Endothelial cell of umbilical vein (primary cell): ENCODE results near the gene SPATA2L. TPM values are rescaled to one million over a fixed set of nuclear protein-coding genes. Genes with fewer than 3 reads are reported as not detected.

Experiments used
- BruUV-seq: library from RNA; stranded (reverse); fragments of 400-500 nt; replicated peaks from 2 replicates; lab custom pipeline; 2021; lab: Mats Ljungman, UMichigan
- CTCF ChIA-PET: fragments of 300-600, 350-600 bp; sonication (Branson Sonifier 250); formaldehyde crosslinking; loops from one replicate; lab custom pipeline; 2021; ENCODE audit warnings: antibody characterized with exemption, inconsistent platforms; lab: Charles Lee
- POLR2A ChIA-PET: fragments of 300-600, 350-600 bp; sonication (Branson Sonifier 250); formaldehyde crosslinking; loops from one replicate; lab custom pipeline; 2021; ENCODE audit warnings: antibody characterized with exemption, inconsistent platforms; lab: Charles Lee
- DNase-seq: peaks from one replicate; pipeline ENCODE4 v3.0.0-alpha.2; 2011; ENCODE audit warnings: low read depth, low spot score
- FAIRE-seq: peaks from 2 replicates; lab custom pipeline; 2011; peaks lifted over from hg19 to GRCh38; lab: Jason Lieb, UNC
- H2AFZ ChIP-seq: 2 replicates; pipeline ENCODE4 v1.6.0; 2012; ENCODE audit warnings: low read depth, low read length, control low read depth, inconsistent platforms
- H3K27ac ChIP-seq: 2 replicates; pipeline ENCODE4 v1.5.1; 2011; ENCODE audit warnings: low read depth, mild to moderate bottlenecking, control low read depth, low read length, moderate library complexity; ENCODE audit not compliant: insufficient read depth
- H3K27me3 ChIP-seq, 2 experiments: 2 replicates each; pipeline versions ENCODE4 v1.6.0 to v1.6.1; 2011; ENCODE audit warnings: low read length in 2 of 2, mixed read lengths in 1 of 2; ENCODE audit not compliant: control insufficient read depth in 2 of 2, insufficient read depth in 2 of 2
- H3K36me3 ChIP-seq, 2 experiments: 2 replicates in 1 of 2; 3 replicates in 1 of 2; pipeline ENCODE4 v1.5.1; 2011; ENCODE audit warnings: low read length in 2 of 2, mild to moderate bottlenecking in 1 of 2, moderate library complexity in 1 of 2; ENCODE audit not compliant: control insufficient read depth in 2 of 2, insufficient read depth in 2 of 2; ENCODE audit errors: extremely low read depth in 1 of 2
- H3K4me1 ChIP-seq: 3 replicates; pipeline ENCODE4 v1.5.1; 2011; ENCODE audit warnings: mild to moderate bottlenecking, low read length; ENCODE audit not compliant: control insufficient read depth, insufficient read depth; ENCODE audit errors: extremely low read depth
- H3K4me2 ChIP-seq: 2 replicates; pipeline ENCODE4 v1.6.1; 2011; ENCODE audit warnings: low read length, control low read depth, mixed read lengths; ENCODE audit not compliant: insufficient read depth
- H3K4me3 ChIP-seq, 3 experiments: fragments of 200-600 bp in 1 of 3; sonication (generic), shearing (Covaris generic) in 1 of 3; replicated peaks in 1 of 3; 2 replicates each; pipeline ENCODE4 v1.5.1; 2011 to 2016; ENCODE audit warnings: control low read depth in 3 of 3, low read length in 3 of 3, mild to moderate bottlenecking in 2 of 3, inconsistent platforms in 1 of 3, low read depth in 1 of 3, moderate library complexity in 1 of 3; ENCODE audit not compliant: insufficient read depth in 1 of 3
- H3K79me2 ChIP-seq: 2 replicates; pipeline ENCODE4 v1.6.0; 2012; ENCODE audit warnings: low read length, inconsistent platforms; ENCODE audit not compliant: control insufficient read depth, insufficient read depth
- H3K9ac ChIP-seq: replicated peaks from 2 replicates; pipeline ENCODE3; 2011; ENCODE audit warnings: low read length, control low read depth; ENCODE audit not compliant: insufficient read depth; ENCODE audit errors: extremely low read depth
- H3K9me1 ChIP-seq: replicated peaks from 3 replicates; pipeline ENCODE4 v1.6.0; 2011; ENCODE audit warnings: mild to moderate bottlenecking, low read length; ENCODE audit not compliant: control insufficient read depth, insufficient read depth; ENCODE audit errors: extremely low read depth
- H3K9me3 ChIP-seq: replicated peaks from 2 replicates; pipeline ENCODE4 v1.5.1; 2012; ENCODE audit warnings: low read length, inconsistent platforms; ENCODE audit not compliant: control insufficient read depth, insufficient read depth
- H4K20me1 ChIP-seq: replicated peaks from 2 replicates; pipeline ENCODE3; 2011; ENCODE audit warnings: mild to moderate bottlenecking, low read length; ENCODE audit not compliant: control insufficient read depth, insufficient read depth; ENCODE audit errors: extremely low read depth
- EZH2 ChIP-seq: IDR thresholded peaks from 2 replicates; pipeline ENCODE4 v1.6.1; 2012; ENCODE audit warnings: borderline replicate concordance, low read depth, mild to moderate bottlenecking, moderate library complexity, low read length, inconsistent platforms; ENCODE audit not compliant: severe bottlenecking
- GATA2 ChIP-seq: IDR thresholded peaks from 2 replicates; pipeline ENCODE4 v1.7.0; 2011; ENCODE audit warnings: low read depth, mild to moderate bottlenecking, moderate library complexity, mixed read lengths, low read length; ENCODE audit not compliant: insufficient read length, insufficient read depth
- JUN ChIP-seq: IDR thresholded peaks from 2 replicates; pipeline ENCODE4 v1.6.1; 2011; ENCODE audit warnings: borderline replicate concordance, low read depth; ENCODE audit not compliant: insufficient read length, insufficient read depth
- MYC ChIP-seq: IDR thresholded peaks from one replicate; pipeline ENCODE4 v1.6.1; 2011; ENCODE audit warnings: mild to moderate bottlenecking, low read depth, low read length
- POLR2A ChIP-seq: IDR thresholded peaks from 2 replicates; pipeline ENCODE4 v1.6.1; 2012; ENCODE audit warnings: low read depth, mild to moderate bottlenecking, control low read depth, low read length
- POLR2AphosphoS5 ChIP-seq: IDR thresholded peaks from 2 replicates; pipeline ENCODE4 v1.6.1; 2012; ENCODE audit warnings: low read depth, mild to moderate bottlenecking, control low read depth, low read length, moderate library complexity; ENCODE audit not compliant: insufficient read depth
- dilution Hi-C: fragments of 300-500 bp; cut with MboI; formaldehyde crosslinking; loops from one replicate; pipeline ENCODE4 v1.15.0; 2019; ENCODE audit warnings: low sequenced_read_pairs; ENCODE audit not compliant: extremely low pct_ligation_motif_present
- intact Hi-C: fragments of 100-400 bp; cut with micrococcal nuclease; formaldehyde crosslinking; loops from one replicate; pipeline ENCODE4 v1.10.0; 2022
- polyA plus RNA-seq, 4 experiments: library from polyadenylated mRNA; depleted of rRNA in 3 of 4; stranded (reverse) in 3 of 4; unstranded in 1 of 4; fragments of >200 nt; gene quantifications; 2 replicates each; pipeline versions ENCODE4 v1.2.1 to v1.2.3, GENCODE V29; 2011 to 2012; ENCODE audit warnings: missing spikeins in 1 of 4
- total RNA-seq: library from RNA; stranded (reverse); gene quantifications from 2 replicates; pipeline ENCODE4 v1.2.3, GENCODE V29; 2021

Gene SPATA2L
- total and polyA plus RNA-seq, 2 donors (not counting 3 experiments of a cell fraction or from before 2014, with no cell fraction given): 7.3 to 7.4 TPM

DNA sequence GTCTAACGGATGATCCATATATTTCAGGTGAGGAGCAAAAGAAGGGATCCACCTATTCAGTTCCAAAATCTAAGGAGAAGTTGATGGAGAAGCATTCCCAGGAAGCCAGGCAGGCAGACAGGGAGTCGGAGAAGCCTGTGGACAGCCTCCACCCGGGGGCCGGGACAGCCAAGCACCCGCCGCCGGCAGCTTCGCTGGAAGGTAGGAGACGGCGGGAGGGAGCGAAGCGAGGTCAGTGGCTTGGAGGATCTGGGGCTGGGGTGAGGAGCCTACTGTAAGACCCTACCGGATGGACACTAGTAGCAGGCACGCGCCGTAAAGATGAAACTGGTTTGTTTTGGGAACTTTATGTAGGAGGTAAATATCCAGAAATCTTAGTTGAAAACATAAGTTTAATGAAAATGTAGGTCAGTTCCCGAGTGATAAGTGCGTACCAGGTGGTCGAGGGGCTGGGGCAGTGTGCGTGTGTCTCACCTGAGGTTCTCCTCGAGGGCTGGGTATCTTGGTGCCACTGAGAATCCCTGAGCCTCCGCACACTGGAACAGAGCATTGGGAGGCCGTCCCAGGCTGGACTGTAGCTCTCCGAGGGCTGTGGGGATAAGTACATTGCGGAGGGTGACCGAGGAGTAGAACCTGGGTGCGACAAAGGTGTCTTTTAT, 43.2 kb downstream of the SPATA2L start:
- no peak for DNase-seq
- ChIA-PET POLR2A (no interaction called here), CTCF (interaction anchor here (0.6 to 1.6 kb wide), 5 partner anchors 9 to 44 kb away, joined by 3 to 5 read pairs (median 3); partner anchors contain the start of gene CDK10)
- H3K4me3 ChIP-seq: peak overlapping the region; percentile 68 to 98 (median 74)
- peak overlapping the region; percentile 49 for H3K27ac ChIP-seq
- H3K27me3 ChIP-seq: no peaks in the 10 kb centered on the region
- TF ChIP-seq POLR2A (no peak), EZH2 (no peak)
- FAIRE-seq: no peak
- no TSS peak for BruUV-seq
- peaks cover 0 to 4% of the 10 kb centered on the region in 2 experiments for H3K36me3 ChIP-seq
- peaks cover 13% of the 10 kb centered on the region for H3K4me1 ChIP-seq
- dilution Hi-C loops (no loop called here), intact Hi-C loops (no loop called here)
- no peaks in the 10 kb centered on the region for H4K20me1 ChIP-seq
- H3K9me3 ChIP-seq: no peaks in the 10 kb centered on the region
- H2AFZ ChIP-seq: peak overlapping the region; percentile 87
- H3K9ac ChIP-seq: peak overlapping the region; percentile 77
- peaks cover 34% of the 10 kb centered on the region for H3K79me2 ChIP-seq
- no peaks in the 10 kb centered on the region for H3K9me1 ChIP-seq
- peak overlapping the region; percentile 51 for H3K4me2 ChIP-seq

DNA sequence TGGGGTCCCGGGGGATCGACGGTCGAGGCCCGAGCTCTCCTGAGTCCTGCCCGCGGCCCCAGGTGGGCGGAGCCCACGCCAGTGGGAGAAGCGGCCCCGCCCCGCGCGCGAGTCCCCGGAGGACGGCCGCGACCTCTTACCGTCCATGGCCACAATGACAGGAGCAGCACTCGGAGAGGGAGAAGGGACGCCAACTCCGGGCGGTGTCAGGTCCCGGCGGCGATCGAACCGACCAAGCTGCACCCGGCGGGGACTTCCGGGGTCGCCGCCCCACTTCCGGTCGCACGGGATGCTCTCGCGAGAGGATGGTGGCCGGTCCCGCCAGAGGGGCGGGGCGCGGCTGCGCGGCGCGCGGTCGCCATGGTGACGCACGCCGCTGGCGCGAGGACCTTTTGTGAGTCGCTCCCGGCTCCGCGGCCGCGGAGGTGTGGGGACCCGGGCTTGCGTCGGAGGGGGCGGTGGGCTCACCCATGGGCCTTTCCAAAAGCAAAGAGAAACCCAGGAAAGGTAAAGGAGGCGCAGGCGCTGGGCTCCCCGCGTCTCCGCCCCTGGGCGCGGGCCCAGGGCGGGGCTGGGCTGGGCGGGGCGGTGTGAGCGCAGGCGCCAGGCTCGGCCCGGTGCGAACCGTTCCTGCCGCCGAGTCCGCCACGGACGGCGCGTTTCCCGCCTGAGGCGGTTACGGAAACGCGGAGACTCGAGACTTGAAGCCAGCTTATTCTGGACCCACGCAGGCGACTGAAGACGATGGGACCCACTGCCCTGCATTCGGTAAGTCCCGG, 43.9 kb downstream of the SPATA2L start, which contains the start of the genes CHMP1A and SPATA33:
TSS of gene CHMP1A (minus strand) at position 267 of the 779 bp plus-strand sequence. CDS start at position 147, 120 bp downstream.
TSS of gene SPATA33 (plus strand) at position 395 of the 779 bp plus-strand sequence. CDS start at position 471, 76 bp downstream.
- Histone ChIP-seq H3K36me3 (peaks cover 0 to 4% of the 10 kb centered on the region in 2 experiments), H2AFZ (peak within 1 kb of the TSS; percentile 87), H3K9me1 (no peaks in the 10 kb centered on the region), H3K27ac (peak within 1 kb of the TSS; percentile 49), H4K20me1 (no peaks in the 10 kb centered on the region), H3K4me2 (peak within 1 kb of the TSS; percentile 51), H3K4me1 (peaks cover 13% of the 10 kb centered on the region), H3K9ac (peak within 1 kb of the TSS; percentile 89), H3K9me3 (no peaks in the 10 kb centered on the region), H3K27me3 (no peaks in the 10 kb centered on the region), H3K79me2 (peaks cover 36% of the 10 kb centered on the region), H3K4me3 (peak within 1 kb of the TSS; percentile 68 to 98 (median 74))
- BruUV-seq: TSS peak; percentile 70
- FAIRE-seq (peak; percentile 88), DNase-seq (peak; percentile 86)
- CTCF ChIA-PET: interaction anchor here (0.6 to 1.6 kb wide), 4 partner anchors 9 to 43 kb away, joined by 3 to 5 read pairs (median 4); partner anchors contain the start of gene CDK10
- no peak for TF ChIP-seq JUN
- TF ChIP-seq POLR2A: peak; percentile 70
- TF ChIP-seq MYC: peak; percentile 28
- TF ChIP-seq EZH2: no peak
- TF ChIP-seq GATA2: no peak
- peak; percentile 95 for TF ChIP-seq POLR2AphosphoS5
- intact Hi-C loops: no loop called here
- POLR2A ChIA-PET: no interaction called here
- dilution Hi-C loops: no loop called here
